ENCODE data around the gene PKMYT1.
"Not testable (repeated sequence)": the region's sequence is repeated elsewhere in the genome, so short reads cannot be mapped to it uniquely, and the experiment has no call there.

PKMYT1 gene

DNA sequence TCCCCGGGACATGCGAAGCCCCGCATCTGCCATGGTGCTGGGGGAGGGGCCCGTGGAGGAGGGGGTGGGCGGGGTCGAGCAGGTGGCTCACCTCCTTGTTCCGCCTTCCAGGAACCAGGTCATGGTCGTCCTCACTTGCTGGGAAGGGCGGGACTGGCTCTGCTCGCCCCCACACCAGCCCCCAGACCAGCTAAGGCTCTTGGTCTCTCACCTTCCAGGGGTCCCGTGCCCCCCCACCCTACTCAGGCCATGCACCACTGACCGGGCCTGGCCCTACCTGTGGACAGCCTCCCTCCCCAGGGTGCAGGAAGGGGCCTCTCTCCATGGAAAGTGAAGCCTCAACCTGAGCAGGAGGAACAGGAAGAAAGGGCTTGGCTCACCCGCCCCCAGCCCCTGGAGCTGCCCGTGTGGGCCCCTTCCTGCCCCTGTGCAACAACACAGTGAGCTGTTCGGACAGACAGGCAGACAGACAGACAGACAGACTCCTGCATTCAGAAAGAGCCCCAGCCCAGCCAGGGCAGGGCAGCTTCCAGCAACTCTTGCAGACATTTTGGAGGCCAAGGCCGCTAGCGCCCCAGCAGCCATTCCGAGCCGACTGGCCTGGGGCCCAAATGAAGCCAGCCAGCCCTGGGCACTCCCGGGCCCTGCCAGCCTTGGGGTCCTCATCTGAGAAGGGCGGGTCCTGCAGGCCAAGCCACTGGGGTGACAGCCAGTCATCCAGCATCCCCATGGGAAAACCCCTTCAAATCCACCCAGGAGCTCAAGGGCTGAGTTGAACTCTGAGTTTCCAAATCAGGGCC, 24.3 kb downstream of the PKMYT1 start:
- no peak for DNase-seq

DNA sequence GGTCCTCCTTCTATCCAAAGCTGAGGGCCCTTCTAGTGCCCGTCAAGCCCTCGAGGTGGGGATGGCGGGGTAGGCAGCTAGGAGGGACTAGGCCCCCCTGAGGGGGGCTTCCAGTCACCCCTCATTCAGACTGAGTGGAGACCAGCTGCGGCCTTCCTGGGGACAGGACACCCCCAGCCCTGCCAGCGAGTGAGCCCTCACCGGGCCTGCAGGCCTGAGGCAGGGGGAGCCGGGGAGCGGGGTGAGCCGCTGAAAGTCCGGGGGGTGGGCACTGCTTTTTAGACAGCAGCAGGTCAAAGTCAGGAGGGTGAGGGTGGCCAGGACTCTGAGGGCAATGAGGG, 24.8 kb downstream of the PKMYT1 start:
- no peak for DNase-seq

DNA sequence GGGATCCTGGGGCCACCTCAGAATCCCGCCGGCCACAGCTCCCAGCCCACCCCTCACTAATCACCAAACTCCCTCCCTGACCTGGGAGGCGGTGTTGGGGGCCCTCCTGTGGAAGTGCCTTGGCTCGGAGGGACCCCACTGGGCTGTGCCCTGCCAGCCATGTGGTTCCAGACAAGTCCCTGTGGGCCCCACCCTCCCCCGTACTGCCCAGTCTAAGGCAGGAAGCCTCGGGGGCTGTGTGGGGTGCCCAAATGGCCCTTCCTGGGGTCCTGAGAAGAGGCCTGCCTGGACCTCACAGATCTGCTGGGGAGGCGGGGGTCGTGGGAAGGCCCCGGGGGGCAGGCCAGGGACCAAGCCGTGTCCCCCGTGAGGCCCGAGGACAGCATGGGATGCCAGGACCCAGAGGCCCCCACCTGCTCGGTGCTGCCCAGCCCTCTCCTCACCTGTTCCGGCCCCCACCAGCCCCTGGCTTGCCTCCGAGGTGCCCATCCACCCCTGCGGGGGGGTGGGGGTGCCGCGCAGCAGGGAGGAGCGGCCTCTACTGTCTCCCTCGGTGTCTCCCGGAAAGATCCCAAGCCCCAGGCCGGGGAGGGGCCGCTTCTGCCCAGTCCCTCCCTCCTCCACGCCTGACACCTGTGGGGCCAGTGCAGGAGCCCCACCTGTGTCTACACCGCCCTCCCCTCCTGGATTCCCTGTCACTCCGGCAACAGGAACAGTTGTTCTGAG, 25.4 kb downstream of the PKMYT1 start:
- no peak for DNase-seq

DNA sequence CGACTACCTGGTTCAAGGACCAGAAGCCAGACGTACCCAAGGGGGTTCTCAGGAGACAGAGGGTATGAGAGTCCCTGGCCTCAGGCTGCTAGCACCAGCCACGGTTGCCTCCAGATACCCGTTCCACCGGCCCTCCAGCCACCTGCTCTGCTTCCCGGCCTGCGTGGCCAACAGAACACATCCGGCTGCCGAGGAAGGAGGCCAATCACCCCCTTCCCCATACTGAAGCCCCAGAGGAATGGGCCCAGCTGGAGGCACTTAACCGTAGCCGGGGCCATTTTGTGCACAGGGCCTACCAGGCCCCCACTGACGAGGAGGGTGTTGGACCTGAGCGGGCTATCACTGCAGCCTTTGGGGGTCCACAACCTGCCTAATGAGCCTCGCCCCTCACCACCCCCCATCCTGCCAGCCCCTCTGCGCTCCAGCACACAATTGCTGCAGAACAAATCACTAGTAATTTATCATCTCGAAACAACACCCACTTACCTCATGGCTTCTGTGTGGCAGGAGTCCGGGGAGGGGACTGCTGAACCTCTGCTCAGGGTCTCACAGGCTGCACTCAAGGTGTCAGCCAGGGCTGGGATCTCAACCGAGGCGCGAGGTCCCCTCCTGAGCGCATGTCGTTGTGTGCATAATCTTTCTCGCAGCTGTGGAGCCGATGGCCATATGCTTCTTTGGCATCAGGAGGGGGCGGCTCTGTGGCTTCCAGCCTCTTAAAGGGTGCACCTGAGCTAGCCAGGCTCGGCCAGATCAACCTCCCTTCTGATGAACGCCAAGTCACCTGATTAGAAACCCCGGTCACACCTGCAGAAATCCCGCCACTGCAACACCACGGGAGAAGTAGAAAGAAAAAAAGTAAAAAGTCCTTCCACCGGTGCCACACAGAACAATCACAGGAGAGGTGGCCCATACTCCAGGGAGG, 26.3 kb downstream of the PKMYT1 start:
- no peak for DNase-seq

DNA sequence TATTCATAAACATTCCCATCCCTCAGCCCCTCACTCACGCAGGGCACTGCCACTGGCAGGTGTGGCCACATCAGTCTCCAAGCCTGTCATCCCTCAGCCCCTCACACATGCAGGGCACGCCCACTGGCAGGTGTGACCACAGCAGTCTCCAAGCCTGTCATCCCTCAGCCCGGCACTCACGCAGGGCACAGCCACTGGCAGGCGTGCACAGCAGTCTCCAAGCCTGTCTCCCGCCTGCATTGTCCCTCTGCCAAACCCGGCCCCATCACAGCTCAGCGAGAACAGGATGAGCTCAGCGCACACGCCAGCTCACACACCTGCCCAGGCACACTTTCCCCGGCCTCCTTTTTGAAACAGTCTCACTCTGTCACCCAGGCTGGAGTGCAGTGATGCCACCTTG, 27.6 kb downstream of the PKMYT1 start:
- no peak for DNase-seq

DNA sequence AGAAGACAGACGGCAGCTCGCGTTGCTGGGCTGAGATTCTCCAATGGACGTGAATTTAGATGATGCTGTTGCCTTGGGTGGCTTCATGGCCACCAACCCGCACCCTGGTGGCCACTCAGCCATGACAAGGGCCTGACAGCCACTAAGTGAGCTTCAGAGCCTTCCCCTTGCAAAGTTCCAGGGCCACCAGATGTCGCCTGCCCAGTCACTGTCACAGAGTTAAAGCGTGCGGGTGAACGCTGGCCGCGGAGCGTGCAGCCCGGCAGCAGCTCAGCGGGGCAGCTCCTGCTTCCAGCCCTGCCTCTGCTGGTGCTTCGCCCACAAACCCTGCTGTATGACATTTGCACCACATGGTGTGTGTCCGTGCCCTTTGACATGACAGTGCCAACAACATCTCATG, 29.5 kb downstream of the PKMYT1 start:
- DNase-seq, result no peak

DNA sequence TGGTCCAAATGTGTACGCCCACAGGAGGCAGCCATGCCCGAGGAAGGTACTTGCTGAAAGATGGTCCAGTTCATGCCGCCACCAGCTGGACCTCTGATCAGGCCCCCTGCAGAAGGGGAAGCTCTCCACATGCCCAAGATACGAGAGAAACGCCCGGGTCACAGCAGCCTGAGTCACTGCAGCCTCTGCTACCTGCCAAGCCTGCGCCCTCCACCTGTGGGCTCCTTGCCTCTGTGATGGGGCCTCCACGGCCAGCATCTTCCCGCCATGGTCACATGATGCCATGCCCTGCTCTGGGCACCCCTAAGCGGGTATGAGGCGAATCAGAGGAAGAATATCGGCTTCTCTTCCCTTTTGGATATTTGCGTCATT, 29.9 kb downstream of the PKMYT1 start:
- no peak for DNase-seq

DNA sequence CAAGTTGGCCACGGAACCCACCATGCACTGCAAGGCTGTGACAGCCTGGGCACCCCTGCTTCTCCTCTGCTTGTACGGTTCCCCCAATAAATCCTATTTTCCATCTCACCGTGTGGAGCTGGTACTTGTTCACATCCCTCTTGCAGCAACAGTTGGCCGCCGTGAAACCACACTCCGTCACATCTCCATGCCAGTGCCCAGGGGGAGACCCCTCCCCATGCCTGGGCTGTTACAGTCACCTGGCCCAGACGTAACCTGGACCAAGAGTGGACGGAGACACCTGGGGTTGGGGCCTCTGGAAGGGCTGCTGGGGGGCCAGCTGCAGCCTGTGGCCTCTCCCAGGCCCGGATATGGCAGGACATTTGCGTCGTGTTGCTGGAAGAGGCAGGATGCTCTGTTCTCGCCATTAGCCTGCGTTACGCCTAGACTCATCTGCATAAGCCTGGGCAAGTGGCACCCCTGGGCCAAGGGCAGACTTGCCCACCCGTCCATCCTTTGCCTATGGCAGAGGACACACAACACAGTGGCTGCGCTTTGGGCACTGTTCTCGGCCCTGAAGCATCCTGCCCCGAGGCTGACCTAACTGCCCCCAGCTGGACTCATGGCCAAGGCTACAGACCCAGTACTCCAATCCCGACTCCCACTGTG, 30.4 kb downstream of the PKMYT1 start:
- no peak for DNase-seq

DNA sequence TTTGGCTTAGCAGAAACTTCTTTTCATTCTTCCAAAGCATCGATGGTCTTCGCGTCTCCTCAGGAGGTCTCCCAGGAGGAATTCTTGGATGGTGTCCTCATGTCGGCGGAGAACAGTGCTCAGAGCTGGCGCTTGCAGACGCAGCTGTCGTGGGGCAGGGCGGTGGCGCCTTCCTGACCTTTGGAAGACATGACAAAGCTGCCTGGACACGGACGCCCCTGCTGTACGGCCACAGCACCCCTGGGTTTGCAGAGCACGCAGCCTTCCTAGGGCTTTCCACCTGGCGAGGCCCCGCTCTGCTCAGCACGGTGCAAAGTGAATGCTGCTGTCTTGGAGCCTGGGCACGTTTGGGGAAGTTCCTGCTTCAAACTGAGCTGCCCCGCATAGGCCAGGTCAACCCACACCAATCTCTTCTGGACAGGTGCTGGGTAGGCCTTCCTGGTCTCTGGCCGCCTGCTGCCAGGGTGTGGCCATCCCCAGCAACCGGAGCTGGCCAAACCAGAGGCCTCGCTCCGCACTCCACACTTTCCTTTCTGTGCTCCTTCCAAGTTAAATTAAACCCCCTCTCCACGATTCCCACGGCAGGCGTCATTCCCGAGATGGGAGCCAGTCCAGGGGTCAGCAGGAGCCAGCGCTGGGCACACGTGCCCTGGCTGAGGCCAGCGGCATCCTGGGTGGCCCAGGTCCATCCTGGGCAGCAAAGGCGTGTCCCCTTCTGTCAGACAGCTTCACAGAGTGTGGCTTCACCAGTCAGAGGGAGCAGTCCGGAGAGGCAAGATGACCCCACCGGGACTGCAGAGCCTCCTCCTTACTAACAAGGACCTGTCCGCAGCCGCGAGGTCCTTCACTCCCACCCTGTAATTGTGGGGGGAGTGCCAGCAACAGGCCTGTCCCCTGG, 31.2 kb downstream of the PKMYT1 start:
- no peak for DNase-seq

DNA sequence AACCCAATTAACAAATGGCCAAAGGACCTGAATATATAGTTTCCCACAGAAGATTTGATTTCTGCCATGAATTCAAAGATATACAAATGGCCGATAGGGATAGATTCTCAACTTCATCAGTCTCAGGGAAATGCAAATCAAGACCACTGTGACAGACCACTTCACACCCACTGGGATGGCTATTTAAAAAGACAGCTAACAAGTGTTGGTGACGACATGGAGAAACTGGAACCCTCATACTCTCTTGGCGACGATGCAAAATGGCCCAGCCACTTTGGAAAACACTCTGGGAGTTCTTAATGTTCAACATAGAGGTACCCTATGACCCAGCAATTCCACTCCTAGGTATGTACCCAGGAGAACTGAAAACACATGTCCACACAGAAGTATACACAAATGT, 33.6 kb downstream of the PKMYT1 start:
- no peak for DNase-seq

DNA sequence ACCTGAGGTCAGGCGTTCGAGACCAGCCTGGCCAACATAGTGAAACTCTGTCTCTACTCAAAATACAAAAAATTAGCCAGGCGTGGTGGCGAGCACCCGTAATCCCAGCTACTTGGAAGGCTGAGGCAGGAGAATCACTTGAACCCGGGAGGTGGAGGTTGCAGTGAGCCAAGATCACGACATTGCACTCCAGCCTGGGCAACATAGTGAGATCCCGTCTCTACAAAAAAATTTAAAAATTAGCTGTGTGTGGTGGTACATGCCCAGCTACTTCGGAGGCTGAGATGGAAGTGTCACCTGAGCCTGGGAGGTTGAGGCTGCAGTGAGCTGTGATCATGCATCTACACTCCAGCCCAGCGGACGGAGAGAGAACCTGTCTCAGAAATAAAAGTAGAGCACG, 36.5 kb downstream of the PKMYT1 start:
- DNase-seq, result not testable (repeated sequence)

DNA sequence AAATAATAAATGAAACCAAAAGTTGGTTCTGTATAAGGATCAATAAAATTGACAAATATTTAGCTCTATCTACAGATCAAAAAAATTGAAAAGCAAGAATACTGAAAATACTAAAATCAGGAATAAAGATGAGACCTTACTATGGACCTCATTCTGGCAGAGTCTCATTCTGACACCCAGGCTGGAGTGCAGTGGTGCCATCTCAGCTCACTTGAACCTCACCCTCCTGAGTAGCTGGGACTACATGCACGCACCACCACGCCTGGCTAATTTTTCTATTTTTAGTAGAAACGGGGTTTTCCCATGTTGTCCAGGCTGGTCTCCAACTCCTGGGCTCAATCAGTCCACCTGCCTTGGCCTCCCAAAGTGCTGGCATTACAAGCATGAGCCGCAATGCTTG, 38.2 kb downstream of the PKMYT1 start:
- DNase-seq, result no peak

DNA sequence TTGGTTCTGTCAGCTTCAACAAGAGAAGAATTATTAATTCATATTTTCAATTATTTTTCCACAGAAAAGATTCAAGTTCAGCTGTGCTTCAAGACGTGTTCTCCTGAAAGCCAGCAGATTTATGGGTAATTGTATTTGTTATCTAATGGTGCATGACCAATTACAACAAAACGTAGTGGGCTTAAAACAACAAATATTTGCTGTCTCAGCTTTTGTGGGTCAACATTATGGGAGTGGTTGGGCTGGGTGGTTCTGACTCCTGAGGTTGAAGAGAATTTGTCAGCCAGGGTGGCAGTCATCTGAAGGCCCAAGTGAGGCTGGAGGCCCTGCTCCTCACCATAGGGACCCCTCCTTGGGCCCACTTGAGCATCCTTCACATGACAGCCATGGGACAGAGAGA, 40.3 kb downstream of the PKMYT1 start:
- no peak for DNase-seq

DNA sequence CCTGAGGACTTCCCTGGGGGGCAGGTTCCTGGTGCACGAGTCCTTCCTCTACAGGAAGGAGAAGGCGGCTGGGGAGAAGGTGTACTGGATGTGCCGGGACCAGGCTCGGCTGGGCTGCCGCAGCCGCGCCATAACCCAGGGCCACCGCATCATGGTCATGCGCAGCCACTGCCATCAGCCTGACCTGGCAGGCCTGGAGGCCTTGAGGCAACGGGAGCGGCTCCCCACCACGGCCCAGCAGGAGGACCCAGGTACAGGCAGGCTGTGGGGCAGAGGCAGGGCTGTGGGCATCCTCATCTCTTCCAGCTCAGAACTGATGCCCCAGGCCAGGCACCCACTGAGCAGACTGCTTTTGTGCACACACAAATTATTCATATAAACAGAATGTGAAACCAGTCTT, 42.0 kb downstream of the PKMYT1 start:
- no peak for DNase-seq

DNA sequence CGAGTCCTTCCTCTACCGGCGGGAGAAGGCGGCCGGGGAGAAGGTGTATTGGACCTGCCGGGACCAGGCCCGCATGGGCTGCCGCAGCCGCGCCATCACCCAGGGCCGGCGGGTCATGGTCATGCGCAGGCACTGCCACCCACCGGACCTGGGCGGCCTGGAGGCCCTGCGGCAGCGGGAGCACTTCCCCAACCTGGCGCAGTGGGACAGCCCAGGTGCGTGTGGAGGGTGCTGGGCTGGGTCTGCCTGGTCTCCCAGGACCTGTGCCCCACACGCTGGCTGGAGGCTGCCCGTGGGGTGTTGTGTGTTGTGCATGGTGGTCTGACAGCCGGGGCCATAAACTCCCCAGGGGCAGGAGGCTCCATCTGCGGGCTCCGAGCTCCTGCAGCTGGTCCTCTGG, 43.1 kb downstream of the PKMYT1 start:
- DNase-seq, result no peak

DNA sequence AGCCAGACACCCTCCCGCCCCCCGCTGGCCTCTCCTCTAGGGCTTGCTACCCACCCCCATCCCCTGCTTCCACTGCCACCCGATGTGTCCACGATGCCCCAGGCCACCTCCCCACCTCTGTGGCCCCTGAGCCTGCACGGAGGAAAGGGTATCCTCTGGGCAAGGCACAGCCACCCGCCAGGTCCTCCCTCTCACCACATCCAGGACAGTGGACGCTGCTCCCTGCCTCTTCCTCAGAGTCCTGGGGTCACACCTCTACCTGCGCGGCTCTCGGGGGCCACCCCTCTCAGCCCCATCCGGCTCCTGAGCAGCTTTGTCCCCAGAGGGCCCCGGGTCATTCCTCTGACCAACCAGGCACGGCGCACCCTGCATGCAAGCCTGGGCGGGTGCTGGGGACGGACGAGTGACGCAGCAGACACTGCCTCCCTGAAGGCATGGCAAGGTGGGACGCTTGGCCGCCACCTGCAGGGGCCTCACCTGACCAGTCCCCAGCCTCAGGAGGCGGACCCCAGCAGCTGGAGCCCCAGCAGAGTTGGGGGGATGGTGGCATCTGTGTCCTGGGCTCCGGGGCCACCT, 43.7 kb downstream of the PKMYT1 start:
- DNase-seq, result no peak

DNA sequence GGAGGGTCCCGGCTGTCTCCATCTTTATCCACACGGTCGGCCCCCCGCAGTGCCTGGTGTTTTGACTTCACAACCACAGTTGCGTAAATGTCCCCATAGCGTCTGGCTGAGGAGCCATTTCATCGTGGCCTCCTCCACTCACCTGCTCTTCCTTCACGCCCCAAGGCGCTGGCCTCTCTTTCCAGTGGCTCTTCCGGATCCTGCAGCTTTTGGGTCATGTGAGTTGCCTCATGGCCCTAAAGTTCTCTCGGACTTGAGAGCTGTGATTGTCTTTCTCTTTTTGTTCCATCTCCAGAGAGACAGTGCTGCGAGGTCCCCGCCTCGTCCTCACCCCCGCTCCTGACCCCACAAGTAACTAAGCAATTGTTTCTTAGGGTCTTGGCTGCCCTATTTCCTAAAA, 45.8 kb downstream of the PKMYT1 start:
- DNase-seq, result no peak

DNA sequence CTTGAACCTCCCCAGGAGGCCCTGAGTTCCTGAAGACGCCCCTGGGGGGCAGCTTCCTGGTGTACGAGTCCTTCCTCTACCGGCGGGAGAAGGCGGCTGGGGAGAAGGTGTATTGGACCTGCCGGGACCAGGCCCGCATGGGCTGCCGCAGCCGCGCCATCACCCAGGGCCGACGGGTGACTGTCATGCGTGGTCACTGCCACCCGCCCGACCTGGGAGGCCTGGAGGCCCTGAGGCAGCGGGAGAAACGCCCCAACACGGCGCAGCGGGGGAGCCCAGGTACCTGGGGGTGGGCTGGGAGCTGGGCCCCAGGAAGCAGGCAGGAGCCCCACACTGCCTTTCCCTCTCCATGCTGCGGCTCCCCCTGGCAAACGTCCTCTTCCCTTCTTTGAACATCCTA, 46.5 kb downstream of the PKMYT1 start:
- DNase-seq, result no peak

DNA sequence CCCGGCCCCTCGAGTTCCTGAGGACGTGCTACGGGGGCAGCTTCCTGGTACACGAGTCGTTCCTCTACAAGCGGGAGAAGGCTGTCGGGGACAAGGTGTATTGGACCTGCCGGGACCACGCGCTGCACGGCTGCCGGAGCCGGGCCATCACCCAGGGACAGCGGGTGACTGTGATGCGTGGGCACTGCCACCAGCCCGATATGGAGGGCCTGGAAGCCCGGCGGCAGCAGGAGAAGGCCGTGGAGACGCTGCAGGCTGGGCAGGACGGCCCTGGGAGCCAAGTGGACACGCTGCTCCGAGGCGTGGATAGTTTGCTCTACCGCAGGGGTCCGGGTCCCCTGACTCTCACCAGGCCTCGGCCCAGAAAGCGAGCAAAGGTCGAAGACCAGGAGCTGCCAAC, 47.1 kb downstream of the PKMYT1 start:
- DNase-seq, result no peak

DNA sequence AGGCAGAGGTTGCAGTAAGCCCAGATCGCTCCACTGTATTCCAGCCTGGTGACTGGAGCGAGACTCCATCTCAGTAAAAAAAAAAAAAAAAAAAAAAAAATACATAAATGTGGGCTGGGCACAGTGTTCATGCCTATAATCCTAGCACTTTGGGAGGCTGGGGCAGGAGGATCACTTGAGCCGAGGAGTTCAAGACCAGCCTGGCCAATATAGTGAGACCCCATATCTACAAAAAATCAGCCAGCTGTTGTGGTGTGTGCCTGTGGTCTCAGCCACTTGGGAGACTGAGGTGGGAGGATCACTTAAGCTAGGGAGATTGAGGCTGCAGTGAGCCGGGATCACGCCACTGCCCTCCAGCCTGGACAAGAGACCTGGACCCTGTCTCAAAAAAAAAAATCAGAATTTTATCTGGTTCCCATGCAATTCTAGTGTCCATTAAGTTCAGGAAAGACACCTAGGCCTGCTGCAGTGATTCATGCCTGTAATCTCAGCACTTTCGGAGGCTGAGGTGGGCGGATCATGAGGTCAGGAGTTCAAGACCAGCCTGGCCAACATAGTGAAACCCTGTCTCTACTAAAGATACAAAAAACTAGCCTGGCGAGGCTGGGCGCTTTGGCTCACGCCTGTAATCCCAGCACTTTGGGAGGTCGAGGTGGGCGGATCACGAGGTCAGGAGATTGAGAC, 48.9 kb downstream of the PKMYT1 start:
- not testable (repeated sequence) for DNase-seq

DNA sequence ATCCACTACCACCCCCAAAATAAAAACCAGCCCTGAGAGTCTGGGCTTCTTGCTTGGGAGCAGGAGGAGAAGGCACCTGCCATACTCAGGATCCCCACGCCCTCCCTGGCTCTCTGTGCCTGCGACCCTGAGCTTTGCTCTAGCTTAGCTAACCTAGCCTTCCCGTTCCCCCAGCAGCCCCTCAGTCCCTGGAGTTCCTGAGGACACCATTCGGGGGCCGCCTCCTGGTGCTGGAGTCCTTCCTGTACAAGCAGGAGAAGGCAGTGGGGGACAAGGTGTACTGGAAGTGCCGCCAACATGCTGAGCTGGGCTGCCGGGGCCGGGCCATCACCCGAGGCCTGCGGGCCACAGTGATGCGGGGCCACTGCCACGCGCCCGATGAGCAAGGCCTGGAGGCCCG, 50.0 kb downstream of the PKMYT1 start:
- DNase-seq, result no peak

Data from DMS 273 treated with DMSO at 0.1 percent for 48 hours (cell line).